ENCODE results near the gene METAP1D.

METAP1D gene

DNA sequence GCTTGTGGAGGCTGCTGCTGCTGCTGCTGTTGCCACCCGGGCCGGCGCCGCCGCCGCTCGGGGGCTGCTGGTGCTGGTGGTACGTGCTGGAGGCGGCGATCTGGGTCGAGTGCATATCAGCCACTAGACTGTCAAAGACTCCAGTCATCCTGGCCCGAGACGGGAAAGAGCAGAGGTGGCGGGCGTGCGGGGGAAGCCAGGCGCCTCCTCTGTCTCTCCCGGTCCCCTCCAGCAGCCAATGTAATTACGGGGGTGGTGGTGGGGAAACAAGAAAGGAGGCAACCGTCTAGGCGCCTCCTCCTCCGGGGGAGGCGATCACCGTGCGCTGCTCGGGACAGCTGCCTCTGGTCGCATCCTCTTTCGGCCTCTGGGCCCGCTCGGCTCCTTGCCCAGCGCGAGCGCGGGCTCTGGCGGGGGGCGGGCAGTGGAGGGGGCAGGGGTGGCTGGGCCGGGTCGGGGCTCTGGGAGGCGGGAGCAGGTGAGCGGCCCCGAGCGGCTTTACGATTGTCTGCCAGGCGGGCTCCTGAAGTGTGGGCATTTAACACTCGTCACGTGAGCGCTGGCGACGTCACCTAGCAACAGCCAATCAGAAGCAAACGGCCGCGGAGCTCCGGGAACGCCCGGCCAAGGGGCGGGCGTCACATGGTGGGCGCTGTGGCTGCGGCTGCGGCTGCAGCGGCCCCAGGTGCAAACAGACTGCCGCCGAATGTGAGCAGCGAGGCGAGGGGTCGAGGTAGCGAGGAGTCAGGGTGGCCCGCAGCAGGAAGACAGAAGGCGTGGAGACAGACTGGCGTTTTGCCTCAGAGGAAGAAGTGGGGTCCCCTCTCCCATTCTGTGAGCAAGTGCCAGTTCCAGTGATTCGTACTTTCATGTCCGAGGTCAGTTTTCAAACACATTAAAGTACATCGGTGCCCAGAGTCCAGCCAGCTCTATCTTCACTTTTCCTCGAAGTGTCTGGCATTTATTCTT lies 102.9 kb downstream of the METAP1D start, which contains the start of gene DLX2:
TSS of gene DLX2 (minus strand) at position 510 of the 969 bp plus-strand sequence. CDS start at position 148, 362 bp downstream.
- peak; percentile 75; the same call in 1 of the 2 replicates for TF ChIP-seq SIN3A (IDR thresholded peaks at IDR 0.05; ENCODE audit: borderline replicate concordance, insufficient read depth, low read length)
- no peak; the same call in 1 of the 2 replicates for TF ChIP-seq POLR2AphosphoS5 (IDR thresholded peaks at IDR 0.05; ENCODE audit: low read depth, low read length)
- TF ChIP-seq, protein P1, sequence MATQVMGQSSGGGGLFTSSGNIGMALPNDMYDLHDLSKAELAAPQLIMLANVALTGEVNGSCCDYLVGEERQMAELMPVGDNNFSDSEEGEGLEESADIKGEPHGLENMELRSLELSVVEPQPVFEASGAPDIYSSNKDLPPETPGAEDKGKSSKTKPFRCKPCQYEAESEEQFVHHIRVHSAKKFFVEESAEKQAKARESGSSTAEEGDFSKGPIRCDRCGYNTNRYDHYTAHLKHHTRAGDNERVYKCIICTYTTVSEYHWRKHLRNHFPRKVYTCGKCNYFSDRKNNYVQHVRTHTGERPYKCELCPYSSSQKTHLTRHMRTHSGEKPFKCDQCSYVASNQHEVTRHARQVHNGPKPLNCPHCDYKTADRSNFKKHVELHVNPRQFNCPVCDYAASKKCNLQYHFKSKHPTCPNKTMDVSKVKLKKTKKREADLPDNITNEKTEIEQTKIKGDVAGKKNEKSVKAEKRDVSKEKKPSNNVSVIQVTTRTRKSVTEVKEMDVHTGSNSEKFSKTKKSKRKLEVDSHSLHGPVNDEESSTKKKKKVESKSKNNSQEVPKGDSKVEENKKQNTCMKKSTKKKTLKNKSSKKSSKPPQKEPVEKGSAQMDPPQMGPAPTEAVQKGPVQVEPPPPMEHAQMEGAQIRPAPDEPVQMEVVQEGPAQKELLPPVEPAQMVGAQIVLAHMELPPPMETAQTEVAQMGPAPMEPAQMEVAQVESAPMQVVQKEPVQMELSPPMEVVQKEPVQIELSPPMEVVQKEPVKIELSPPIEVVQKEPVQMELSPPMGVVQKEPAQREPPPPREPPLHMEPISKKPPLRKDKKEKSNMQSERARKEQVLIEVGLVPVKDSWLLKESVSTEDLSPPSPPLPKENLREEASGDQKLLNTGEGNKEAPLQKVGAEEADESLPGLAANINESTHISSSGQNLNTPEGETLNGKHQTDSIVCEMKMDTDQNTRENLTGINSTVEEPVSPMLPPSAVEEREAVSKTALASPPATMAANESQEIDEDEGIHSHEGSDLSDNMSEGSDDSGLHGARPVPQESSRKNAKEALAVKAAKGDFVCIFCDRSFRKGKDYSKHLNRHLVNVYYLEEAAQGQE (IDR thresholded peaks at IDR 0.05; ENCODE audit: insufficient read depth in 1 of 2, low read depth in 2 of 2, low read length in 2 of 2) = no peak
- TF ChIP-seq TAF1 (IDR thresholded peaks at IDR 0.05; ENCODE audit: borderline replicate concordance, insufficient read depth, low read length) = 0 out of 2 replicates have a peak, but pooled peaks have one; percentile 20
- no peak for TF ChIP-seq FOXP2 (optimal IDR thresholded peaks at IDR 0.05; ENCODE audit: borderline replicate concordance, extremely low read depth, extremely low read length, insufficient read depth)

DNA sequence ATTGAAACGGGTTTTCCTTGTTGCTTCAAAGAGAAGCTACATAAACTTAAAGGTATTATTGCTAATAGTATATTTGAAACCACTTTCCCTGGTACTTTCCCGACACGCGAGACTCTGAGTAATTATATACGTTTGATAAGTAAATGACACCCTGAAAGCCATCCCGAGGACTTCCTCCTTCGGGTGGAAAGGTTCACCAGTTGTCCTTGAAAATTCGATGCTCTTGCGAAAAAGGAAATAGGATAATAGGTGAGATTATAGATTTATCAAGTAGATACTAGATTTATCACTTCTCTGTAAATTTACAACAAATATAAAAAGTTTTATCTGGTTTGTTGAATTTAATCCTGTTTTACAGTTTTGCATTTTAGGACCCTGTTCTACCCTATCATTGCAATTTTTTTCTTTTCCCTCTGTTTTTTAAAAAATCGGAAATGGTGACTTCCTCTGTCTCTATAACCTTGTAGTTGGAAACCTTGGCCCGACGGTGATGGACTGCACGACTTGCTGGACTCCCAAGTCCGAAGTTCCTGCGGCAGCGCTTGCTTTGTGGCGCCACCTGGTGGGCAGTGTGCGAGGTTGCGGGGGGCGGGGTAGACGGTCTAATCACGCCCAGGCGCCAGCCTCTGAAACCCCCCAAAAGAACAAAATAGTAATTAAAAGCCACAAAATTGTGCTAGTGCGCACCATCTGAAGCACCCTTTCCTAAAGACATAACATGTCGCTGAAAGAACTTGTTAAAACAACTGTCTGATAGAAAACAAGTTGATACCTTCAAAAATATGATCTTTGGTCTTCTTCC lies 103.9 kb downstream of the METAP1D start:
- TF ChIP-seq, protein P1 (IDR thresholded peaks at IDR 0.05; ENCODE audit: insufficient read depth in 1 of 2, low read depth in 2 of 2, low read length in 2 of 2) = 0 out of 4 replicates have a peak, but pooled peaks of 1 of the 2 experiments have one; percentile 49
- TF ChIP-seq TAF1 (IDR thresholded peaks at IDR 0.05; ENCODE audit: borderline replicate concordance, insufficient read depth, low read length) (no peak), SIN3A (IDR thresholded peaks at IDR 0.05; ENCODE audit: borderline replicate concordance, insufficient read depth, low read length) (no peak), POLR2AphosphoS5 (IDR thresholded peaks at IDR 0.05; ENCODE audit: low read depth, low read length) (no peak), FOXP2 (optimal IDR thresholded peaks at IDR 0.05; ENCODE audit: borderline replicate concordance, extremely low read depth, extremely low read length, insufficient read depth) (no peak)

DNA sequence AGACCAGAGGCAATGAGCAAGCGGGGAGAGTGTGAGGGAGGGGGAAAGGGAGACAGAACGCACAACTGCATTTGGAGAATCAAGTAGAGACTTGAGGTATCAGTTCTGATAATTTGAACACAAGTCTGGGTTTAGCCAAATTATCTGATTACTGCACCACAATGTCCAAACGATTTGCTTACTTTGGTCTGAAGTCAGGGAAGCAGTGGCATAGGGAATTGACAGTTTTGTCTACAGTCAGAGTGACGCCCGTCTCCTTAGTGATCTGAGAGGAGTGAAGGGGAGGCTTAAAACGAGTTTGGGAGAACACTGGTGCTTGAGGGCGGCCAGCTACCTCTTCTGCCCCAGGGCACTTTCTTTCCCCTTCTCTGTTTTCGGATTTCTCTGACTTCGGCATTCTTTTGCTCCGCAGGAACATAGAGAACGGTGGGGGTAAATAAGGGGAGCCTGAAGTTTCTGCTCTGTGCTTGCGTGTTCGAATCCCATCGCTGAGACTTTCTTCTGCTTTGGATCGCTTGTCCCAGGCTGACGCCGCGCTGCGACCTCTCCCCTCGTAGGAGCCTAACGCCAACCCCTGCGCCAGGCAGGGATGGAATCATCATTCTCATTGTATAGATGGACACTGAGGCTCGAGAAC lies 105.8 kb downstream of the METAP1D start:
- TF ChIP-seq SIN3A (IDR thresholded peaks at IDR 0.05; ENCODE audit: borderline replicate concordance, insufficient read depth, low read length) = no peak
- TF ChIP-seq, protein P1 (IDR thresholded peaks at IDR 0.05; ENCODE audit: insufficient read depth in 1 of 2, low read depth in 2 of 2, low read length in 2 of 2) = no peak
- TF ChIP-seq POLR2AphosphoS5 (IDR thresholded peaks at IDR 0.05; ENCODE audit: low read depth, low read length) = no peak
- TF ChIP-seq TAF1 (IDR thresholded peaks at IDR 0.05; ENCODE audit: borderline replicate concordance, insufficient read depth, low read length) = no peak
- TF ChIP-seq FOXP2 (optimal IDR thresholded peaks at IDR 0.05; ENCODE audit: borderline replicate concordance, extremely low read depth, extremely low read length, insufficient read depth) = no peak

DNA sequence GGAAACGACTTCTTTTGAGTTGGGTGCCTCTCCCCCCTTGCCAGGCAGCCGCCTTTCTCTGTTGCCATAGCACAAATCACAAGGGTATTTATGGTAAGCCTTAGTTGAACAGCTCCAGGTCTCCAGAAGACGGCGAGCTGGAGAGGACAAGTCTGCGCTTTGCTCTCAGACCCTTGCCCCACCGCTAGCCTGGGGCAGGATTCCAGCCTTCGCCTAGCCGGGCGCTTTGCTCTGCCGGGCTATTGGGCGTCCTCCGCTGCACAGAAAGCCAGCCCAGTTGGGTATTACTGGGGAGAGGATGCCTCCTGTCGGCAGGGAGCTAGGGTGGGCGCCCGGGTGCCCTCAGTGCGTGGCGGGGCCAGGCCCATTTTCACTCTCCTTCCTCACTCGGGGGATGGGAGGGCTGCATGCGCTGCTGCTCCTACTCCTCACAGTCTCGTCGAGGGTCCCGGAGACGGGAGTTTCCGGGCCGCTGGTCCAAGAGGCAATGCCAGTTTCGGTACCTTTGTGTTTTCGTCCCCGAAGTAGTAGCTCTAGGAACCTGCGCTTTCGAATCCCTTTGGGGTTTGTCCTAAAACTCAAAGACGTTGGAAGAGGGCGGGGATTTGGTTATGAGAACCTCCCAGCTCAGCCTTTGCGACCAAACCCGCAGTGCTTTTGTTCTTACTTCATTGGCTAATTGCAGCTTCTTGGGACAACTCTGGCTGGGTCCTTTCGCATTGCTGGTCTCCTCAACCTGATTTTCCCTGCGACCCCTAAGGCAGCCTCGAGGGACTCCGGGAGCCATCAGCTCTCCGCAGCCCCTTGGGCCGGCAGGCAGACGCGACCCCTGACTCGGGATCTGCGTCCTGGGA lies 106.6 kb downstream of the METAP1D start:
- TF ChIP-seq, protein P1 (IDR thresholded peaks at IDR 0.05; ENCODE audit: insufficient read depth in 1 of 2, low read depth in 2 of 2, low read length in 2 of 2) = no peak
- TF ChIP-seq FOXP2 (optimal IDR thresholded peaks at IDR 0.05; ENCODE audit: borderline replicate concordance, extremely low read depth, extremely low read length, insufficient read depth) (no peak), TAF1 (IDR thresholded peaks at IDR 0.05; ENCODE audit: borderline replicate concordance, insufficient read depth, low read length) (no peak), SIN3A (IDR thresholded peaks at IDR 0.05; ENCODE audit: borderline replicate concordance, insufficient read depth, low read length) (no peak), POLR2AphosphoS5 (IDR thresholded peaks at IDR 0.05; ENCODE audit: low read depth, low read length) (no peak)
